ENCODE results near the gene TMEM229B. TPM values are rescaled to one million over a fixed set of nuclear protein-coding genes. Genes with fewer than 3 reads are reported as not detected.

Gene TMEM229B
- total RNA-seq, 2 donors from 2014 or later = 2.1 to 4.1 TPM

- no peak for ATAC-seq (ENCODE audit: insufficient number of reproducible peaks, low FRiP score, low read depth)
Measured at GRCh38 chr14:67493092-67493717, 4.7 kb upstream of the TMEM229B start.

GRCh38 chr14:67492538-67492937 lies 4.0 kb upstream of the TMEM229B start:
- peaks cover 11% of the 10 kb centered on the region for H3K9me3 ChIP-seq
- no peaks in the 10 kb centered on the region for H3K4me1 ChIP-seq (ENCODE audit: control insufficient read depth in 1 of 2, low read depth in 2 of 2)
- no peak for TF ChIP-seq CTCF (IDR thresholded peaks at IDR 0.05)
- DNase-seq (ENCODE audit: low spot score) = no peak
- H3K27ac ChIP-seq = no peak overlapping the region
- no peaks in the 10 kb centered on the region for H3K27me3 ChIP-seq (replicated peaks; ENCODE audit: insufficient read depth)
- no peaks in the 10 kb centered on the region for H3K36me3 ChIP-seq
- no peak for ATAC-seq (ENCODE audit: insufficient number of reproducible peaks, low FRiP score, low read depth)
- H3K4me3 ChIP-seq = no peak overlapping the region

More at GRCh38 chr14:67493092-67493717, 4.7 kb upstream of the TMEM229B start:
- no peak for TF ChIP-seq CTCF (IDR thresholded peaks at IDR 0.05)
- H3K27me3 ChIP-seq (replicated peaks; ENCODE audit: insufficient read depth) = no peaks in the 10 kb centered on the region
- no peak overlapping the region for H3K27ac ChIP-seq
- no peaks in the 10 kb centered on the region for H3K36me3 ChIP-seq
- H3K4me1 ChIP-seq (ENCODE audit: control insufficient read depth in 1 of 2, low read depth in 2 of 2) = no peaks in the 10 kb centered on the region
- peaks cover 11% of the 10 kb centered on the region for H3K9me3 ChIP-seq
- no peak for DNase-seq (ENCODE audit: low spot score)
- H3K4me3 ChIP-seq = no peak overlapping the region

DNA sequence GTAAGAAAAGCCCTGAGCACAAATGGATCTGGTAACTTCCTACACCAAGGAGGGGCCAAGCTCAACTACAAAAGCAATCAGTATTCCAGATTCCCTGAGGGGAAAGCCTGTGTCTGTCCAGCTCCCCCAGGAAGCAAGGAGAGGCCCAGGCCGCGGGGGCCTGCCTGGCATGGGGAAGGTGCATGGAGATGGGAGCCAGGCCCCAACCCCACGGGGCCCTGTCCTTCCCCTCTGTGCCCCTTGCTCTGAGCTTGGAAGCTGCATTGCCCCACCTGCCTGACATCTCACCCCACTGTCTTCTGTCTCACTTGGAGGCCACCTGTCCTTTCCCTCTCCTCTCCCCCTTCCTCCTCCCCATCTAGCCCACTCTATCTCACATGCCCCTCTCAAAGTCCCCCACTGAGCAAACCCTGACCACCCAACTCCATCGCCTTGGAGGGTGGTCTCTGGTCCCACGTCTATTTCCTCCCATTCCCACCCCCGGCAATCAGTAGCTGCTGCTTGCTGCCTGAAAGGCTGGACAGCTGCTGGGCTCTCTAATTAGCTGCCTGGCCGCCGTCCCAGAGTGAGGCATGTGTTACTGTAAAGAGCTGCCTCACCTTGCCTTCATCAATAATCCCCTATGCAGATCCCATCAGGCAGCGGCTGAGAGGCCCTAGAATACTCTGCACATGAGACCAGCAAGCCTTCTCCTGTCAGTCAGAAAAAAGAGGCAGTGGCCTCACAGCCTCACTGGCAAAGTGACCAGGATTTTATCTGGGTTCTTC lies 3.4 kb upstream of the TMEM229B start:
- TF ChIP-seq CTCF (IDR thresholded peaks at IDR 0.05) = no peak
- no peaks in the 10 kb centered on the region for H3K27me3 ChIP-seq (replicated peaks; ENCODE audit: insufficient read depth)
- H3K9me3 ChIP-seq = peaks cover 11% of the 10 kb centered on the region
- no peak overlapping the region for H3K4me3 ChIP-seq
- H3K36me3 ChIP-seq = no peaks in the 10 kb centered on the region
- H3K4me1 ChIP-seq (ENCODE audit: control insufficient read depth in 1 of 2, low read depth in 2 of 2) = no peaks in the 10 kb centered on the region
- no peak overlapping the region for H3K27ac ChIP-seq
- ATAC-seq (ENCODE audit: insufficient number of reproducible peaks, low FRiP score, low read depth) (no peak), DNase-seq (ENCODE audit: low spot score) (no peak)

DNA sequence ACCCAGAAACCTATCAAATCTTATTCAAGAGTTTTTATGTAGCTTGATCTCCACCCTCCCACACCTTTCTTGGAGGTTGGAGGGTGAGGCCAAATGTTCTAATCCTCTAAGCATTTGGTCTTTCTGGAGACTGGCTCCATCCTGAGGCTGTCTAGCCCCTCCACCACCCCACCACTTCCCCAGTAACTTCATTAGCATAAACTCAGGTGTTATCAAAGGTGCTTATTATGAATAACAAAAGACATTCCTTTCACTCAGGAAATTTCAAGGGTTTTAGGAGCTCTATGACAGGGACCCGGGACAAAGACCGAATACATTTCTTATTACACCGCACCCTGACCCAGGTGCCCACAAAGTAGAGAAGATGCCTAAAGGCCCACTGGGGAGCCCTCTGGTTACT lies 2.8 kb upstream of the TMEM229B start:
- Histone ChIP-seq H3K9me3 (peaks cover 11% of the 10 kb centered on the region), H3K4me3 (no peak overlapping the region), H3K27me3 (replicated peaks; ENCODE audit: insufficient read depth) (no peaks in the 10 kb centered on the region), H3K4me1 (ENCODE audit: control insufficient read depth in 1 of 2, low read depth in 2 of 2) (no peaks in the 10 kb centered on the region), H3K36me3 (no peaks in the 10 kb centered on the region), H3K27ac (no peak overlapping the region)
- DNase-seq (ENCODE audit: low spot score) = no peak
- no peak for TF ChIP-seq CTCF (IDR thresholded peaks at IDR 0.05)
- ATAC-seq (ENCODE audit: insufficient number of reproducible peaks, low FRiP score, low read depth) = no peak

- no peak for DNase-seq (ENCODE audit: low spot score)
- no peaks in the 10 kb centered on the region for H3K36me3 ChIP-seq
- H3K4me3 ChIP-seq = no peak overlapping the region
- peaks cover 11% of the 10 kb centered on the region for H3K9me3 ChIP-seq
- ATAC-seq (ENCODE audit: insufficient number of reproducible peaks, low FRiP score, low read depth) = no peak
- H3K27ac ChIP-seq = no peak overlapping the region
- H3K27me3 ChIP-seq (replicated peaks; ENCODE audit: insufficient read depth) = no peaks in the 10 kb centered on the region
- no peaks in the 10 kb centered on the region for H3K4me1 ChIP-seq (ENCODE audit: control insufficient read depth in 1 of 2, low read depth in 2 of 2)
- TF ChIP-seq CTCF (IDR thresholded peaks at IDR 0.05) = no peak
Measured at GRCh38 chr14:67490196-67490595, 1.7 kb upstream of the TMEM229B start.
